ENCODE data around the gene AHR. TPM values are rescaled to one million over a fixed set of nuclear protein-coding genes. Genes with fewer than 3 reads are reported as not detected.

Gene AHR
- polyA plus RNA-seq, 1 experiment = 5.9 TPM

DNA sequence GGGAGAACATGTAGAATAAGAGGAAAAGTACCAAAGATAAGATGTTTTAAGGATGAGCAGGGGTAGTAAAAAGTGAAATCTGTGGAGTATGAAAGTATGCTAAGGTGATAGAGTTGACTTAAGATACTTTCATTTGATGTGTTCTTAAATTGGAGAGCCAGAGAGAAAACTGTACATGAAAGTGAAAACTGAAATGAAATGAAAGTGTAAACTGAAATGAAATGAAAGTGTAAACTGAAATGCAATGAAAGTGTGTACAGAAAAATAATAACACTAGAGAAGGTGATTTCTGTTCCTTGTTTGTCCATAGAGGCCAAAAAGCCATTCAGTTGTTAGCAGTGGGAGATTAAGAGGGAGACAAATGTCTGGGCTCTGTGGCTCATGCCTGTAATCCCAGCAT, 17.5 kb downstream of the AHR start:
- Histone ChIP-seq H3K4me3 (ENCODE audit: low read depth, low read length) (no peak overlapping the region), H3K36me3 (ENCODE audit: control insufficient read depth, insufficient read depth, low read length) (peaks cover 4% of the 10 kb centered on the region), H3K27me3 (ENCODE audit: control insufficient read depth, insufficient read depth, low read length) (no peaks in the 10 kb centered on the region)
- POLR2A ChIA-PET = no interaction called here
- TF ChIP-seq, protein P1, sequence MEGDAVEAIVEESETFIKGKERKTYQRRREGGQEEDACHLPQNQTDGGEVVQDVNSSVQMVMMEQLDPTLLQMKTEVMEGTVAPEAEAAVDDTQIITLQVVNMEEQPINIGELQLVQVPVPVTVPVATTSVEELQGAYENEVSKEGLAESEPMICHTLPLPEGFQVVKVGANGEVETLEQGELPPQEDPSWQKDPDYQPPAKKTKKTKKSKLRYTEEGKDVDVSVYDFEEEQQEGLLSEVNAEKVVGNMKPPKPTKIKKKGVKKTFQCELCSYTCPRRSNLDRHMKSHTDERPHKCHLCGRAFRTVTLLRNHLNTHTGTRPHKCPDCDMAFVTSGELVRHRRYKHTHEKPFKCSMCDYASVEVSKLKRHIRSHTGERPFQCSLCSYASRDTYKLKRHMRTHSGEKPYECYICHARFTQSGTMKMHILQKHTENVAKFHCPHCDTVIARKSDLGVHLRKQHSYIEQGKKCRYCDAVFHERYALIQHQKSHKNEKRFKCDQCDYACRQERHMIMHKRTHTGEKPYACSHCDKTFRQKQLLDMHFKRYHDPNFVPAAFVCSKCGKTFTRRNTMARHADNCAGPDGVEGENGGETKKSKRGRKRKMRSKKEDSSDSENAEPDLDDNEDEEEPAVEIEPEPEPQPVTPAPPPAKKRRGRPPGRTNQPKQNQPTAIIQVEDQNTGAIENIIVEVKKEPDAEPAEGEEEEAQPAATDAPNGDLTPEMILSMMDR (IDR thresholded peaks at IDR 0.05; ENCODE audit: insufficient read depth, low read depth, low read length) = no peak
- DNase-seq (ENCODE audit: low read depth) = no peak
- CTCF ChIA-PET = no interaction called here

GRCh38 chr7:17318146-17318545, 19.7 kb downstream of the AHR start:
- POLR2A ChIA-PET = no interaction called here
- TF ChIP-seq, protein P1 (IDR thresholded peaks at IDR 0.05; ENCODE audit: insufficient read depth, low read depth, low read length) = no peak
- Histone ChIP-seq H3K4me3 (ENCODE audit: low read depth, low read length) (no peak overlapping the region), H3K36me3 (ENCODE audit: control insufficient read depth, insufficient read depth, low read length) (no peaks in the 10 kb centered on the region), H3K27me3 (ENCODE audit: control insufficient read depth, insufficient read depth, low read length) (no peaks in the 10 kb centered on the region)
- CTCF ChIA-PET = interaction anchor here (1.1 kb wide), 1 partner anchor 10 kb away, joined by 4 read pairs; no protein-coding TSS in a partner anchor
- DNase-seq (ENCODE audit: low read depth) = no peak

- Histone ChIP-seq H3K4me3 (ENCODE audit: low read depth, low read length) (no peak overlapping the region), H3K27me3 (ENCODE audit: control insufficient read depth, insufficient read depth, low read length) (no peaks in the 10 kb centered on the region), H3K36me3 (ENCODE audit: control insufficient read depth, insufficient read depth, low read length) (no peaks in the 10 kb centered on the region)
- TF ChIP-seq, protein P1 (IDR thresholded peaks at IDR 0.05; ENCODE audit: insufficient read depth, low read depth, low read length) = no peak
- DNase-seq (ENCODE audit: low read depth) = no peak
- ChIA-PET POLR2A (no interaction called here), CTCF (no interaction called here)
Observed at GRCh38 chr7:17319164-17320101, 21.0 kb downstream of the AHR start.

DNA sequence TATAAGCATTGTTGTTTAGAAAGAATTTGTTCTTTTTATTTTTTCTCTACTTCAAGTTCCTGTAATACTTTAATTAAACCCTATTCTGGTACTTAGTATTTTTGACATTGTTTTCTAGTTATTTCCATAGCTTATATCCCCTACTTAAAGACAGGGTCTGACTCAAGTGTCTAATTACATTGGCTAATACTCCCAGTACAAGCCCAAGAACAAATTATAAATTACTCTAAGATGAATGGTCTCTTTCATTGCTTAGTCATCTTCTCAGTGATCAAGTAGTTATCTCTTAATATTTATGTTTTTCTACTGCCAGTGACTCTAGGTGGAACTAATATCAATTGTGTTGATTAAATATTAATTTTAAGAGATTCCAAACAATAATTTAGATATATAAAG, 21.6 kb downstream of the AHR start:
- no peak for DNase-seq (ENCODE audit: low read depth)
- POLR2A ChIA-PET = no interaction called here
- TF ChIP-seq, protein P1 (IDR thresholded peaks at IDR 0.05; ENCODE audit: insufficient read depth, low read depth, low read length) = no peak
- CTCF ChIA-PET = no interaction called here
- Histone ChIP-seq H3K27me3 (ENCODE audit: control insufficient read depth, insufficient read depth, low read length) (no peaks in the 10 kb centered on the region), H3K36me3 (ENCODE audit: control insufficient read depth, insufficient read depth, low read length) (no peaks in the 10 kb centered on the region), H3K4me3 (ENCODE audit: low read depth, low read length) (no peak overlapping the region)

- POLR2A ChIA-PET = no interaction called here
- no peak for DNase-seq (ENCODE audit: low read depth)
- TF ChIP-seq, protein P1 (IDR thresholded peaks at IDR 0.05; ENCODE audit: insufficient read depth, low read depth, low read length) = no peak
- H3K27me3 ChIP-seq (ENCODE audit: control insufficient read depth, insufficient read depth, low read length) = no peaks in the 10 kb centered on the region
- no peaks in the 10 kb centered on the region for H3K36me3 ChIP-seq (ENCODE audit: control insufficient read depth, insufficient read depth, low read length)
- H3K4me3 ChIP-seq (ENCODE audit: low read depth, low read length) = no peak overlapping the region
- CTCF ChIA-PET = interaction anchor here (1.4 kb wide), 1 partner anchor 10 kb away, joined by 4 read pairs; no protein-coding TSS in a partner anchor
Observed at GRCh38 chr7:17320657-17321056, 22.2 kb downstream of the AHR start.
